Loucy (cell line): ENCODE measurements around the gene TMPRSS2.

Experiments used
- H2AFZ ChIP-seq: fragments of 200-600 bp; sonication (generic); 2 replicates; pipeline ENCODE4 v1.6.0; 2016; ENCODE audit warnings: antibody characterized with exemption, mild to moderate bottlenecking, low read length, moderate library complexity
- H3F3A ChIP-seq: fragments of 200-600 bp; 2 replicates; pipeline ENCODE4 v1.6.0; 2016; ENCODE audit warnings: antibody characterized with exemption, low read depth, mild to moderate bottlenecking
- H3K27me3 ChIP-seq: fragments of 200-600 bp; sonication (generic); 2 replicates; pipeline ENCODE4 v1.6.1; 2014; ENCODE audit warnings: low read length, mild to moderate bottlenecking; ENCODE audit not compliant: insufficient read depth, poor library complexity, severe bottlenecking
- H3K36me3 ChIP-seq: fragments of 200-600 bp; sonication (generic); 2 replicates; pipeline ENCODE4 v1.6.1; 2016; ENCODE audit warnings: low read length; ENCODE audit not compliant: insufficient read depth
- H3K4me1 ChIP-seq: fragments of 200-600 bp; sonication (generic); 2 replicates; pipeline ENCODE4 v1.5.1; 2014; ENCODE audit warnings: low read length, mild to moderate bottlenecking; ENCODE audit not compliant: insufficient read depth, poor library complexity, severe bottlenecking
- H3K4me2 ChIP-seq: fragments of 200-600 bp; sonication (generic); 2 replicates; pipeline ENCODE4 v1.6.0; 2014; ENCODE audit warnings: antibody characterized with exemption, low read length, low read depth, mild to moderate bottlenecking; ENCODE audit not compliant: poor library complexity, severe bottlenecking
- H3K4me3 ChIP-seq: fragments of 200-600 bp; sonication (generic); 2 replicates; pipeline ENCODE4 v1.5.1; 2014; ENCODE audit warnings: low read length, mild to moderate bottlenecking, mixed read lengths; ENCODE audit not compliant: poor library complexity, severe bottlenecking
- H3K79me2 ChIP-seq: fragments of 200-600 bp; sonication (generic); 2 replicates; pipeline ENCODE4 v1.6.1; 2014; ENCODE audit warnings: low read length; ENCODE audit not compliant: insufficient read depth
- H3K9ac ChIP-seq: fragments of 200-600 bp; sonication (generic); 2 replicates; pipeline ENCODE4 v1.6.0; 2014; ENCODE audit warnings: mild to moderate bottlenecking, low read depth, low read length, moderate library complexity; ENCODE audit not compliant: poor library complexity, severe bottlenecking
- H3K9me2 ChIP-seq: fragments of 200-600 bp; sonication (generic); replicated peaks from 2 replicates; pipeline ENCODE4 v1.6.1; 2016; ENCODE audit warnings: low read depth, low read length, mixed read lengths
- H3K9me3 ChIP-seq: fragments of 200-600 bp; sonication (generic); 2 replicates; pipeline ENCODE4 v1.6.1; 2014; ENCODE audit warnings: mild to moderate bottlenecking, antibody characterized with exemption, low read length, low read depth; ENCODE audit not compliant: insufficient read depth
- H4K20me1 ChIP-seq: fragments of 200-600 bp; sonication (generic); 2 replicates; pipeline ENCODE4 v1.6.0; 2014; ENCODE audit warnings: antibody characterized with exemption, low read length, mild to moderate bottlenecking; ENCODE audit not compliant: insufficient read depth, poor library complexity, severe bottlenecking
- EZH2phosphoT487 ChIP-seq: fragments of 200-600 bp; IDR thresholded peaks from 2 replicates; pipeline ENCODE4 v1.6.1; 2018; ENCODE audit warnings: antibody characterized with exemption, mild to moderate bottlenecking, moderate library complexity, borderline replicate concordance
- TF ChIP-seq, protein P1 (sequence below): fragments of 200-600 bp; sonication (generic); conservative IDR thresholded peaks from 2 replicates; pipeline ENCODE4 v1.5.1; 2014; ENCODE audit warnings: mild to moderate bottlenecking, antibody characterized with exemption, low read length

Gene TMPRSS2

DNA sequence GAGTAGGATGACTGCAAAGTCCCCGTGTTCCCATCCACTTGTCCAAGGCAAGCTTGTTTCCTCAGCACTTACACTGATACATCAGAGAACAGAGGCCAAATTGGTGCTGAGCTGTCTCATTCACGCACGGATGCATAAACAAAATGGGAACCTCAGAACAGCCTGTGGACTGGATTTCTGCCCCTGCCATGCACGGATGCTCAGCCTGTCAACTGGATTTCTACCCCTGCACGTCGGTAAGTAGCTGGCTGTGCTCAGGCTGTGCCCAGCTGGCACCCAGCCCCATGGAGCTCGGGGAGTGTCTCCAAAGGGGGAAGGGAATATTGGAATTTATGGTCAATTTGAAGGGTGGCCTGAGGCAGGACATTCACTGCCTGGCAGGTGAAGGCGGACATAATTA, 40.8 kb upstream of the TMPRSS2 start:
- no peaks in the 10 kb centered on the region for H3K9me3 ChIP-seq
- no peak overlapping the region for H3K4me2 ChIP-seq
- H3K9me2 ChIP-seq: no peaks in the 10 kb centered on the region
- H3K9ac ChIP-seq: no peak overlapping the region
- no peak overlapping the region for H2AFZ ChIP-seq
- no peaks in the 10 kb centered on the region for H3F3A ChIP-seq
- H3K4me1 ChIP-seq: no peaks in the 10 kb centered on the region
- TF ChIP-seq, protein P1, sequence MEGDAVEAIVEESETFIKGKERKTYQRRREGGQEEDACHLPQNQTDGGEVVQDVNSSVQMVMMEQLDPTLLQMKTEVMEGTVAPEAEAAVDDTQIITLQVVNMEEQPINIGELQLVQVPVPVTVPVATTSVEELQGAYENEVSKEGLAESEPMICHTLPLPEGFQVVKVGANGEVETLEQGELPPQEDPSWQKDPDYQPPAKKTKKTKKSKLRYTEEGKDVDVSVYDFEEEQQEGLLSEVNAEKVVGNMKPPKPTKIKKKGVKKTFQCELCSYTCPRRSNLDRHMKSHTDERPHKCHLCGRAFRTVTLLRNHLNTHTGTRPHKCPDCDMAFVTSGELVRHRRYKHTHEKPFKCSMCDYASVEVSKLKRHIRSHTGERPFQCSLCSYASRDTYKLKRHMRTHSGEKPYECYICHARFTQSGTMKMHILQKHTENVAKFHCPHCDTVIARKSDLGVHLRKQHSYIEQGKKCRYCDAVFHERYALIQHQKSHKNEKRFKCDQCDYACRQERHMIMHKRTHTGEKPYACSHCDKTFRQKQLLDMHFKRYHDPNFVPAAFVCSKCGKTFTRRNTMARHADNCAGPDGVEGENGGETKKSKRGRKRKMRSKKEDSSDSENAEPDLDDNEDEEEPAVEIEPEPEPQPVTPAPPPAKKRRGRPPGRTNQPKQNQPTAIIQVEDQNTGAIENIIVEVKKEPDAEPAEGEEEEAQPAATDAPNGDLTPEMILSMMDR: no peak
- TF ChIP-seq EZH2phosphoT487: no peak
- no peaks in the 10 kb centered on the region for H3K36me3 ChIP-seq
- H3K27me3 ChIP-seq: no peaks in the 10 kb centered on the region
- H4K20me1 ChIP-seq: no peaks in the 10 kb centered on the region
- H3K4me3 ChIP-seq: no peak overlapping the region
- no peaks in the 10 kb centered on the region for H3K79me2 ChIP-seq

DNA sequence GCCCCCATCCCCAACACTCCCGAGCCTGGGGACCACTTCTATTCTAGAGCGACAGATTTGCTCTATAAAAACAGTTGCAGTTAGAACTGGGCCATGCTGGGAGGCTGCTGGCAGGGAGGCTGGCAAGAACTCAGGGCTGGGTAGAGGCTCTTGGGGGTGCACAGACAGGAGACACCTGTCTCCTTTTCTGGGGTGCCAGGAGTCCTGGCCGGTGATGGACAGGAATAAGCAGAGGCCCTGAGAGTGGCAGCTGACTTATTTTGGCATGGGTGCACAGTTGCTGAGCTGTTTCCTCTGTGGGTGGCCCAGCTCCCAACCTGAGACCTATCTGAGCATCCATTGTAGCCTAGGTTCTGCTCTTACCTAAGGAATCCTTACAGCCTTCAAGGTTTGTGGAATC, 39.2 kb upstream of the TMPRSS2 start:
- no peaks in the 10 kb centered on the region for H3K36me3 ChIP-seq
- no peaks in the 10 kb centered on the region for H3K9me2 ChIP-seq
- no peak overlapping the region for H2AFZ ChIP-seq
- no peak overlapping the region for H3K4me3 ChIP-seq
- no peaks in the 10 kb centered on the region for H3K9me3 ChIP-seq
- H4K20me1 ChIP-seq: no peaks in the 10 kb centered on the region
- no peaks in the 10 kb centered on the region for H3F3A ChIP-seq
- H3K9ac ChIP-seq: no peak overlapping the region
- H3K4me2 ChIP-seq: no peak overlapping the region
- TF ChIP-seq, protein P1: no peak
- TF ChIP-seq EZH2phosphoT487: no peak
- H3K79me2 ChIP-seq: no peaks in the 10 kb centered on the region
- no peaks in the 10 kb centered on the region for H3K27me3 ChIP-seq
- no peaks in the 10 kb centered on the region for H3K4me1 ChIP-seq

DNA sequence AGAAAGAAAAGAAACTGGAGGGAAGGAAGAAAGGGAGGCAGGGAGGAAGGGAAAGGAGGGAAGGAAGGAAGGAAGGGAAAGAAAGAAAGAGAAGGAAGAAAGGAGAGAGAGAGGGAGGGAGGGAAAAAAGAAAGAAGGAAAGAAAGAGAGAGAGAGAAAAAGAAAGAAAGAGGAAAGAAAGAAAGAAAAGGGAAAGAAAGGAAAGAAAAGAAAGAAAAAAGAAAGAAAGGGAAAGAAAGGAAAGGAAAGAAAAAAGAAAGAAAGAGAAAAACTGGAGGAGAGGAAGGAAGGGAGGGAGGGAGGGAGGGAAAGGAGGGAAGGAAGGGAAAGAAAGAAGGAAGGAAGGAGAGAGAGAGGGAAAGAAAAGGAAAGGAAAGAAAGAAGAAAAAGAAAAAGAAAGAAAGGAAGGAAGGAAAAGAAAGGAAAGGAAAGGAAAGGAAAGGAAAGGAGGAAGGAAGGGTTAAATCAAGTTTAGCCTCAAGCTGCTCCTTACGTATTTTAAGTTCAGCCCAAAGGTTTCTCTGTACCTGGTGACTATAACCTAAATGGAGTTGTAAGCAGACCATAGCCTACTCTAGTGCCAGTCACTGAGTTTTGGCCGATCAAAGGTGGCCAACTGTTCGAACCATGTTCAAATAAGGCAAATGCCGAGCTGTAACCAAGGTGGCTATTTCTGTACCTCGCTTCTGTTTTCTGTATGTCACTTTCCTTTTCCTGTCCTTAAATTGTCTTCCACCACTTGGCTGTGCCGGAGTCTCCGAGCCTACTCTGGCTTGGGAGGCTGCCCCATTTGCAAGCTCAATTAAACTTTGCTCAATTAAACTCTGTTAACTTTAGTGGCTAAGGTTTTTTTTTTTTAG, 37.8 kb upstream of the TMPRSS2 start:
- Histone ChIP-seq H3K4me2 (no peak overlapping the region), H3K4me1 (no peaks in the 10 kb centered on the region), H3K9ac (no peak overlapping the region), H3K9me2 (no peaks in the 10 kb centered on the region), H3F3A (no peaks in the 10 kb centered on the region), H3K79me2 (no peaks in the 10 kb centered on the region), H3K36me3 (no peaks in the 10 kb centered on the region), H3K9me3 (no peaks in the 10 kb centered on the region), H3K4me3 (no peak overlapping the region), H2AFZ (no peak overlapping the region), H3K27me3 (no peaks in the 10 kb centered on the region), H4K20me1 (no peaks in the 10 kb centered on the region)
- TF ChIP-seq, protein P1: no peak
- no peak for TF ChIP-seq EZH2phosphoT487
